ENCODE data around the gene GRID2. TPM values are rescaled to one million over a fixed set of nuclear protein-coding genes. Genes with fewer than 3 reads are reported as not detected.

The GRID2 gene
- total and polyA plus RNA-seq, 10 of the 15 experiments (the other 5 are each of a cell fraction or from before 2014, with no cell fraction given) = not detected

GRCh38 chr4:93767917-93768316 is 1464.2 kb downstream of the GRID2 start:
- ChIA-PET SMC1A (ENCODE audit: uncharacterized antibody, unreplicated experiment) (interaction anchor here (0.8 to 3.4 kb wide), 3 partner anchors 9 to 58 kb away, joined by 3 to 12 read pairs (median 3); no protein-coding TSS in a partner anchor), RAD21 (ENCODE audit: unreplicated experiment) (no interaction called here), POLR2A (no interaction called here), CTCF (interaction anchor here (0.8 to 2.0 kb wide), 3 partner anchors 9 to 58 kb away, joined by 3 to 7 read pairs (median 3); no protein-coding TSS in a partner anchor)
- Histone ChIP-seq H2AFZ (ENCODE audit: control insufficient read depth, low read depth, low read length) (no peak overlapping the region), H3K9me3 (replicated peaks; ENCODE audit: control insufficient read depth, insufficient read depth, low read length) (no peaks in the 10 kb centered on the region), H3K4me3 (no peak overlapping the region), H3K27me3 (replicated peaks in 1 of 2; ENCODE audit: control insufficient read depth in 2 of 2, insufficient read depth in 2 of 2, low read length in 1 of 2) (no peaks in the 10 kb centered on the region; a peak in 1 of 4 replicates), H3K27ac (ENCODE audit: control insufficient read depth, insufficient read depth) (no peak overlapping the region), H3K4me1 (ENCODE audit: control insufficient read depth, insufficient read depth, low read length) (no peaks in the 10 kb centered on the region), H3K79me2 (ENCODE audit: control insufficient read depth, insufficient read depth, low read length) (no peaks in the 10 kb centered on the region), H3K4me2 (ENCODE audit: control insufficient read depth, insufficient read depth) (no peak overlapping the region), H3K9ac (ENCODE audit: control insufficient read depth, insufficient read depth, low read length) (no peak overlapping the region), H3K36me3 (ENCODE audit: control insufficient read depth in 2 of 2, insufficient read depth in 2 of 2, low read length in 1 of 2) (no peaks in the 10 kb centered on the region), H4K20me1 (ENCODE audit: control insufficient read depth, insufficient read depth) (no peaks in the 10 kb centered on the region)
- DNase-seq (ENCODE audit: low read depth, low spot score) (no peak), FAIRE-seq (no peak), ATAC-seq (no peak)
- intact Hi-C loops (cut with micrococcal nuclease; ENCODE audit: unreplicated experiment) = loop anchor here (10.0 kb wide), 2 partner anchors 203 to 603 kb away; no protein-coding TSS in a partner anchor
- no TSS peak for BruUV-seq (replicated peaks)
- 40% methylated on average over 5 of the region's 5 CpGs for WGBS (ENCODE audit: insufficient coverage, insufficient replicate concordance, low lambda C conversion rate, missing lambda C conversion rate)
- in situ Hi-C loops (cut with MboI) = loop anchor here (10.0 kb wide), 1 partner anchor 63 kb away; no protein-coding TSS in a partner anchor
- no peak for TF ChIP-seq KAT2A (conservative IDR thresholded peaks at IDR 0.05; ENCODE audit: control insufficient read depth, low read depth, low read length)
- TF ChIP-seq USF1 (IDR thresholded peaks at IDR 0.05; ENCODE audit: borderline replicate concordance, extremely low read length, insufficient read depth, low read depth, low read length) = no peak
- no peak for TF ChIP-seq ZNF687 (IDR thresholded peaks at IDR 0.05)

Data from GM12878 (cell line).